ENCODE data around the gene PSMG3.
A peak's percentile ranks its signal among the peaks of the same experiment; 100 is the strongest.

Gene PSMG3

GRCh38 chr7:1569833-1570632, at the start of gene PSMG3:
Gene PSMG3 (minus strand): TSS chr7:1570032. CDS start chr7:1569339, 693 bp downstream.
- peak; percentile 79 to 89 for DNase-seq

- no peak for DNase-seq
Observed at GRCh38 chr7:1618475-1618874, 48.6 kb upstream of the PSMG3 start.

GRCh38 chr7:1617957-1618356, 48.1 kb upstream of the PSMG3 start:
- no peak for DNase-seq

- no peak for DNase-seq
Observed at GRCh38 chr7:1616741-1617140, 46.9 kb upstream of the PSMG3 start.

- peak in 1 of 2 experiments; percentile 35 for DNase-seq
Observed at GRCh38 chr7:1611708-1612241, 41.9 kb upstream of the PSMG3 start.

GRCh38 chr7:1610678-1611302, 41.0 kb upstream of the PSMG3 start:
- DNase-seq = no peak

GRCh38 chr7:1610013-1610677, 40.3 kb upstream of the PSMG3 start:
- DNase-seq = no peak

- DNase-seq = no peak
Observed at GRCh38 chr7:1609023-1609422, 39.2 kb upstream of the PSMG3 start.

GRCh38 chr7:1608318-1608717, 38.5 kb upstream of the PSMG3 start:
- no peak for DNase-seq

GRCh38 chr7:1607696-1608095, 37.9 kb upstream of the PSMG3 start:
- DNase-seq = no peak

- no peak for DNase-seq
Observed at GRCh38 chr7:1607001-1607400, 37.2 kb upstream of the PSMG3 start.

- DNase-seq = no peak
Observed at GRCh38 chr7:1604383-1604782, 34.6 kb upstream of the PSMG3 start.

- DNase-seq = no peak
Observed at GRCh38 chr7:1603346-1604225, 33.8 kb upstream of the PSMG3 start.

GRCh38 chr7:1602386-1602785, 32.6 kb upstream of the PSMG3 start:
- DNase-seq = no peak

- DNase-seq = no peak
Observed at GRCh38 chr7:1601956-1602355, 32.1 kb upstream of the PSMG3 start.

- DNase-seq = no peak
Observed at GRCh38 chr7:1599640-1600395, 30.0 kb upstream of the PSMG3 start.

GRCh38 chr7:1598961-1599639, 29.3 kb upstream of the PSMG3 start:
- no peak for DNase-seq

- no peak for DNase-seq
Observed at GRCh38 chr7:1598286-1598685, 28.5 kb upstream of the PSMG3 start.

GRCh38 chr7:1597791-1598190, 28.0 kb upstream of the PSMG3 start:
- DNase-seq = no peak

GRCh38 chr7:1597066-1597760, 27.4 kb upstream of the PSMG3 start:
- no peak for DNase-seq

Data from SW 1271 (cell line).